NCI-H1105 (cell line): ENCODE measurements around the gene SBK2.

Experiments
- DNase-seq: peaks from one replicate; lab custom pipeline; 2025; lab: John Stamatoyannopoulos, UW

Gene SBK2

DNA sequence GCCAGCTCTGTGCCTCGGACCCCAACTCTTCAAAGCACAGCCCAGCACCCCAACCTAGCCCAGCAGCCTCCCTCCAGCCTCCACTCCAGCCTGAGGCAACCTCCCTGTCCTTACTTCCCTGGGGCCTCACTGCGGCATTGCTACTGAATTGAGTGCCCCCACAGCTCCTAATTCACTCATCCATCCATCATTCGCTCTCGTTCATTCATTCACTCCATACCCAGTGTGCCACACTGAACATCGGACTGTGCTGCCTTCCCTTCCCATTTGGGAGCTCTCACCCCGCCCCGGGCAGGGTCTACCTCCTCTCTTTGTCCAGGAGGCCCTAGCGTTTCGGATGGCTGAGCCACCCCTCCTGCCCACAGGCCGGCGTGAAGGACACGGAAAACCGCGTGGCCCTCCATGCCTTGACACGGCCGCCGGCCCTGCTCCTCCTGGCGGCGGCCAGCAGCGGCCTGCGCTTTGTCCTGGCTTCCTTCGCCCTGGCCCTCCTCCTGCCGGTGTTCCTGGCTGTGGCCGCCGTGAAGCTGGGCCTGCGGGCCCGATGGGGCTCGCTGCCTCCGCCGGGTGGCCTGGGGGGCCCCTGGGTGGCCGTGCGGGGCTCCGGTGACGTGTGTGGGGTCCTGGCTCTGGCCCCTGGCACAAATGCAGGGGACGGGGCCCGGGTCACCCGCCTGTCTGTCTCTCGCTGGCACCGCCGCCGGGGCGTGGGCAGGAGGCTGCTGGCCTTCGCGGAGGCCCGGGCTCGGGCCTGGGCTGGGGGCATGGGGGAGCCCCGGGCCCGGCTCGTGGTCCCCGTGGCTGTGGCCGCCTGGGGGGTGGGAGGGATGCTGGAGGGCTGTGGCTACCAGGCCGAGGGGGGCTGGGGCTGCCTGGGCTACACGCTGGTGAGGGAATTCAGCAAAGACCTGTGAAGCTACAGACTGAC lies 50.6 kb downstream of the SBK2 start:
- no peak for DNase-seq

DNA sequence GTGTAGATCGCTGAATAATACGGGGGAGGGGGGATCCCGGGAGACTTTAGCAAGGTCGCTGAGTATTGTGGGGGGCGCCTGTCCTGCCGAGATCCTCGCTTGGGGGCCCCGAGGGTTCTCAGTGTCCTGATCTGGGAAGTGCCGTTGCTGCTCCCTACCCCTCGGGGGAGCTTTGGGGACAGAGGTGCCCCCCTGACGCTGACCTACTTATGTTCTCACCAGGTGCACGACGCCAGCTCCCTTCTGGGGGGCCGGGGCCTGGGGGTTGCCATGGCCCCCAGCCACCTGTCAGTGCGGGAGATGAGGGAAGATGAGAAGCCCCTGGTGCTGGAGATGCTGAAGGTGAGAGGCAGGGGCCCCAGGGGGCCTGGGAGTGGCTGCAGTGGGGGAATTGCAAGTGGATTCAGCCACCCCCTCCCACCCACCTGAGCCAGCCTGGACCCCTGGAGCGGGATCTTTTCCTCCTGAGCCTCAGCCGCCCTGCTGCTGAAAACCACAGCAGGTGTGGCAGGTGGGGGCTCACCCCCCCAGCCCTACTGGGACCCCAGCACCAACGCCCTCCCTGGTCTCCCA lies 51.4 kb downstream of the SBK2 start:
- no peak for DNase-seq

DNA sequence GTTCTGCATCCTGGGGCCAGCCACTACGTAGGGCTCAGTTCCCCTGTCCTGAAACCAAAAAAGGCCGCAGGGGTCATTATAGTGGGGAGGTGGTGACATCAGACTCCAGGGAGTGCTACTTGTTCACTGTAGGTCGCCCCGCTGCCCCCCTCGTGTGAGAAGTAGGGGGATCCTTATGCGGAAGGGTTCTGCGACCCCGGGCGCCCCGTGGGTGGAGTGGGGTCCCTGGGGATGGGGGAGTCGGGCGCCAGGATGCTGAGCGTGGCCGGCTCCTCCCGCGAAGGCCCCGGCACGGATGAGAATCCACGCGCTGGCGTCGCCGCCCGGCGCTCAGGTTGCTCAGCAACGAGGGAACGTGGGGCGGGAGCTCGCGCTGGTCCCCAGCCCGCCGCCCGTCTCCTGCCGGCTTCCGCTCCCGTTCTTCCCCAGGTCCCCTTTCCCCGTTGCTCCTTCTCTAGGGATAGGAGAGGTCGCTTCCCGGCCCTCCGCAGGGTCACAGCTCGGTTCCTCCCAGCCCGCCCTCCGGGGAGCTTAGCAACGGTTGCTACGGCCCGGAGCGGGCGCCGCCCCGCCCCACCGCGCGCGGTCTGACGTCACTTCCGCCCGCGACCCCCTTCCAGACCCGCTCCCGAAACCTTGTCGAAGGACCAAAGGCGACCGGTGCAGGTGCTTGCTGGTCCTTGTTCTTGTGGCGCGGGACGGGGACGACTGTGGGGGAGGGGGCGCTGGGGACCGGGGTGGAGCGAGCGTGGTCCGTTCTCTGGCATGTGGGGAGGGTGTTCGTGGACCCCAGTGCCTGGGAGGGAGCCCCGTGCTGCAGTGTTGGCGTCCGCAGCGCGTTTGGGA lies 52.1 kb downstream of the SBK2 start, which contains the start of gene NAT14:
TSS of gene NAT14 (plus strand) at position 596 of the 846 bp plus-strand sequence. CDS start 521 bp downstream, outside the sequence.
- DNase-seq: peak; percentile 76

DNA sequence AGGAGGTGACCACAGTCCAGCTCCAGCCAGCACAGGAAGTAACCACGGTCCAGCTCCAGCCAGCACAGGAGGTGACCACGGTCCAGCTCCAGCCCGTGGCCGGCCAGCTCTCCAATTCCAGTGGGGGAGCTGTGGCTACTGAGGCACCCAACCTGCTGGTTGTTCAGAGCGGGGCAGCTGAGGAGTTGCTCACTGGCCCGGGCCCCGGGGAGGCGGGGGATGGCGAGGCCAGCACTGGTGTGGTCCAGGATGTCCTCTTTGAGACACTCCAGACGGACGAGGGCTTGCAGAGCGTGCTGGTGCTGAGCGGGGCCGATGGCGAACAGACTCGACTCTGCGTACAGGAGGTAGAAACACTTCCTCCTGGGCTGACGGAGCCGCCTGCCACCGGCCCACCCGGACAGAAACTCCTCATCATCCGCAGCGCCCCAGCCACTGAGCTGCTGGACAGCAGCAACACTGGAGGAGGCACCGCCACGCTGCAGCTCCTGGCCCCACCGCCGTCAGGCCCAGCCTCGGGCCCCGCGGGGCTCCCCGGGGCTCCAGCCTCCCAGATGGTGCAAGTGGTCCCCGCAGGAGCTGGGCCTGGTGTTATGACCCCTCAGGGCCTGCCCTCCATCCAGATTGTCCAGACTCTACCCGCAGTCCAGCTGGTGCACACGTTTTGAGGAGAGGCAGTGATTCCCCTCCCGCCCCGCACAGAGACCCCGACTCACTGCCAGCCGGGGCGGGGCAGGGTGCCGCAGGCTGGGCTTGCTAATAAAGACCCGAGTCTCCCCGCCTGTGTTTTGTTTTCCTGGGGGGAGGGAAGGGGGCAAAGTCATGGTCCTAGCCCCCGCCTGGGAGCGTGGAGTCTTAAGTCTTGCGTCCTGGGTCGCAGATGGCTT lies 53.0 kb downstream of the SBK2 start:
- DNase-seq: no peak

DNA sequence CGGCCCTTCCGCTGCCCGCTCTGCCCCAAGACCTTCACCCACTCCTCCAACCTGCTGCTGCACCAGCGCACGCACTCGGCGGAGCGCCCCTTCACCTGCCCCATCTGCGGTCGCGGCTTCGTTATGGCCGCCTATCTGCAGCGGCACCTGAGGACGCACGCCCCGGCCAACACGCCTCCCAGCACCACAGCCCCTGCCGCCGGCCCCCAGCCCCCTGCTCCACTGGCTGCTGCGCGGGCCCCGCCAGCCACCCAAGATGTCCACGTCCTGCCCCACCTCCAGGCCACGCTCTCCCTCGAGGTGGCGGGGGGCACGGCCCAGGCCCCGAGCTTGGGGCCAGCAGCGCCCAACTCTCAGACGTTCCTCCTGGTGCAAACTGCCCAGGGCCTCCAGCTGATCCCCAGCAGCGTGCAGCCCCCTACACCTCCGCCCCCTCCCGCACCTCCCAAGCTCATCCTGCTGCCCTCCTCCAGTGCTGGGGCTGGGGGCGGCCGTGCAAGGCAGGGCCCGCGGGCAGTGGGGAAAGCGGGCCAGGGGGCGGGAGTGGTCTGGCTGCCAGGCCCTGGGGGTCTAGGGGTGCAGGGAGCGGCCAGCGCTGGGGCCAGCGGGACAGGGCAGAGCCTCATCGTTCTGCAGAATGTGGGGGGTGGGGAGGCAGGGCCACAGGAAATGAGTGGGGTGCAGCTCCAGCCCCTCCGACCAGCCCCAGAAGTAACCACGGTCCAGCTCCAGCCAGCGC lies 53.8 kb downstream of the SBK2 start:
- DNase-seq: no peak

DNA sequence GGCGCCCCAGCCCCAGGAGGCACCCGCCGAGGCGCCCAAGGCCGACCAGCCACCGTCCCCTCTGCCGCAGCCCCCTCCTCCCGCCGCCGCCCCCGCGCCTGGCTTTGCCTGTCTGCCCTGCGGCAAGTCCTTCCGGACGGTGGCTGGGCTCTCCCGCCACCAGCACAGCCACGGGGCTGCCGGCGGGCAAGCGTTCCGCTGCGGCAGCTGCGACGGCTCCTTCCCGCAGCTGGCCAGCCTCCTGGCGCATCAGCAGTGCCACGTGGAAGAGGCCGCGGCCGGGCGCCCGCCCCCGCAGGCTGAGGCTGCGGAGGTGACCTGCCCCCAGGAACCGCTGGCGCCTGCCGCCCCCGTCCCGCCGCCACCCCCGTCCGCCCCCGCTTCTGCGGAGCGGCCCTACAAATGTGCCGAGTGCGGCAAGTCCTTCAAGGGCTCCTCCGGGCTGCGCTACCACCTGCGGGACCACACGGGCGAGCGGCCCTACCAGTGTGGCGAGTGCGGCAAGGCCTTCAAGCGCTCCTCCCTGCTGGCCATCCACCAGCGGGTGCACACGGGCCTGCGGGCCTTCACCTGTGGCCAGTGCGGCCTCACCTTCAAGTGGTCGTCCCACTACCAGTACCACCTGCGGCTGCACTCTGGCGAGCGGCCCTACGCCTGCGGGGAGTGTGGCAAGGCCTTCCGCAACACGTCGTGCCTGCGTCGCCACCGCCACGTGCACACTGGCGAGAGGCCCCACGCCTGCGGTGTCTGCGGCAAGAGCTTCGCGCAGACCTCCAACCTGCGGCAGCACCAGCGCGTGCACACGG lies 54.6 kb downstream of the SBK2 start:
- no peak for DNase-seq

DNA sequence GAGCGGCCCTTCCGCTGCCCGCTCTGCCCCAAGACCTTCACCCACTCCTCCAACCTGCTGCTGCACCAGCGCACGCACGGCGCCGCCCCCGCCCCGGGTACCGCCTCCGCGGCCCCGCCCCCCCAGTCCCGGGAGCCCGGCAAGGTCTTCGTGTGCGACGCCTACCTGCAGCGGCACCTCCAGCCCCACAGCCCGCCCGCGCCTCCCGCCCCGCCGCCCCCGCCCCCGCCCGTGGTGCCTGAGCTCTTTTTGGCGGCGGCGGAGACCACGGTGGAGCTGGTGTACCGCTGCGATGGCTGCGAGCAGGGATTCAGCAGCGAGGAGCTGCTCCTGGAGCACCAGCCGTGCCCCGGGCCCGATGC lies 55.2 kb downstream of the SBK2 start:
- DNase-seq: no peak

DNA sequence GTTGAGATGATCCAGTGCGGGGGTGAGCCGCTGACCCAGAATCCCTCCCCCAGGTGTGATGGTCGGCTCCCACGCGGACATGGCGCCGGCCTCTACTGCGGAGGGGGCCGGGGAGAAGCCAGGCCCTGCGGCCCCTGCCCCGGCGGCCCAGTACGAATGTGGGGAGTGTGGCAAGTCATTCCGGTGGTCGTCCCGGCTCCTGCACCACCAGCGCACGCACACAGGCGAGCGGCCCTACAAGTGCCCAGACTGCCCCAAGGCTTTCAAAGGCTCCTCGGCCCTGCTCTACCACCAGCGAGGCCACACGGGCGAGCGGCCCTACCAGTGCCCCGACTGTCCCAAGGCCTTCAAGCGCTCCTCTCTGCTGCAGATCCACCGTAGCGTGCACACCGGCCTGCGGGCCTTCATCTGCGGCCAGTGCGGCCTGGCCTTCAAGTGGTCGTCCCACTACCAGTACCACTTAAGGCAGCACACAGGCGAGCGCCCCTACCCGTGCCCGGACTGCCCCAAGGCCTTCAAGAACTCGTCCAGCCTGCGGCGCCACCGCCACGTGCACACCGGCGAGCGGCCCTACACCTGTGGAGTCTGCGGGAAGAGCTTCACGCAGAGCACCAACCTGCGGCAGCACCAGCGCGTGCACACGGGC lies 55.7 kb downstream of the SBK2 start:
- DNase-seq: no peak

DNA sequence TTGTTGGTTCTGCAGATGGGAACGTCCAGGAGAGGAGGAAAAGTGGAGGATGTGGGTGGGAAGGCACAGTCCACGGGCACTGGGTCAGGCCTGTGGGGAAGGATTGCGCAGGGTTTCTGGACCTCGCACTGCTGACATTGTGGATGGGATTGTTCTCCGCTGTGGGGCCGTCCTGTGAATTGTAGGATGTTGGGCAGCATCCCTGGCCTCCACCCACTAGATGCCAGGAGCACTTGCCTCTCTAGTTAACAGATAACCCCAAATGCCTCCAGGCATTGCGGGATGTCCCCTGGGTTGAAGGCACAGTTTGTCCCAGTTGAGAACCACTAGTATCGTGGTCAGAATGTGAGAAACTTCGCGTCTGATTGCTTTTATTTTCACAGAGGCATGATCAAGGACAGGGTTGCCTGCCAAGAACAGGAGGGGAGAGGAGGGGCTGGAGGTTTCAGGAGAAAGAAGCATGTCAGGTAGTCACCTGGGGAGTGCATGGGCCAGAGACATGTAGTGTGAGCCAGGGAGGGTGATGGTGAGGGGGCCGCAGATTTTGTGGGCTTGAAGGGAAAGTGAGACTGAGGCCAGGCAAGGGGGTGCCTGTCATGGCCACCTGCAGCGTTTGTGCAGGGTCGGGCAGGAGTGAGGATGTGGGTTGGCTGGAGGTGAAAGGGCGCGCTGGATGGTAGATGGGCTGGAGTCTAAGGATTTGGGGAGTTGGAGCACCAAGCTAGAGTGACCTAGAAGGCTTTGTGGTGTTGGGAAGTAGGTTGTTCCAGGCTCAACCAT lies 57.3 kb downstream of the SBK2 start:
- DNase-seq: no peak

DNA sequence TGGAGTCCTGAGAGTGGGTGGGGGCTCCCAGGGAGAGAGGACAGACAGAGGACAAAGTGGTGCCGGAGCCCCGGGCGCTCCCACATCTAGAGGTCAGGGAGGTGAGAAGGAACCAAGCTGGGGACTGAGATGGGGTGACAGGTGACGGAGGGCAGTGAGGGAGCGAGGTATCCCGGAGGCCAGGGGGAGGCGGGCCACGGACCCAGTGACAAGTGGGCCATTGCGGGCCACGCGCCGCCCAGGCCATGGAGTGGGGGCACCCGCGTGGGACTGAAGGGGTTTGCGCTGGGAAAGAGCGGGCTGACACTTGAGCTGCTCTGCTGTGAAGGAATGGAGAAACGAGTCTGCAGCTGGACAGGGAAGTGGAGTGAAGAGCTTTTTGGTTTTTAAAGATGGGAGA lies 57.9 kb downstream of the SBK2 start:
- DNase-seq: no peak
